Left lung (tissue), 10 donors: ENCODE data around the gene GALNT2. TPM values are rescaled to one million over a fixed set of nuclear protein-coding genes. Genes with fewer than 3 reads are reported as not detected.

ENCODE experiments used
- ATAC-seq: fragments of 200-7000 bp; cut with Tn5 transposase; one replicate; pipeline ENCODE4 v1.9.1; 2020; ENCODE audit warnings: moderate library complexity
- DNase-seq, 4 donors: peaks; one replicate each; pipeline ENCODE4 v3.0.0-alpha.2; 2013 to 2020
- H3K27ac ChIP-seq, 2 donors: fragments of 200-600 bp; sonication (generic) in 1 of 2; one replicate each; pipeline versions ENCODE4 v1.5.0 to v1.8.0; 2020 to 2021
- H3K27me3 ChIP-seq, 2 donors: fragments of 200-600 bp; sonication (generic) in 1 of 2; one replicate each; pipeline versions ENCODE4 v1.5.0 to v1.8.0; 2020 to 2021
- H3K36me3 ChIP-seq, 2 donors: fragments of 200-600 bp; sonication (generic) in 1 of 2; one replicate each; pipeline versions ENCODE4 v1.5.0 to v1.8.0; 2020 to 2021
- H3K4me1 ChIP-seq, 2 donors: fragments of 200-600 bp; one replicate each; pipeline ENCODE4 v1.8.0; 2021
- H3K4me3 ChIP-seq, 2 donors: fragments of 200-600 bp; sonication (generic) in 1 of 2; one replicate each; pipeline versions ENCODE4 v1.5.0 to v1.8.0; 2020 to 2021; ENCODE audit warnings: mild to moderate bottlenecking in 1 of 2
- H3K9me3 ChIP-seq, 2 donors: fragments of 200-600 bp; sonication (generic) in 1 of 2; one replicate each; pipeline versions ENCODE4 v1.5.0 to v1.8.0; 2020 to 2021
- intact Hi-C, 2 donors: fragments of 100-400 bp; cut with DNase I; formaldehyde crosslinking; loops; one replicate each; pipeline versions ENCODE4 v1.11.2 to v1.14.2; 2022
- polyA plus RNA-seq, 6 donors: library from polyadenylated mRNA; unstranded; fragments of 120-200 nt; gene quantifications; one replicate each; pipeline ENCODE4 v1.2.1, GENCODE V29; 2013; ENCODE audit not compliant: insufficient read length in 6 of 6
- total RNA-seq, 2 donors: library from RNA; stranded (reverse); fragmentation: NEBNext Ultra II Directional; extraction: Animal tissue kit (Norgen Biotek cat#: 25700); gene quantifications; one replicate each; pipeline ENCODE4 v1.2.1, GENCODE V29; 2021
- TF ChIP-seq, protein P1 (sequence below), 2 donors: fragments of 200-600 bp; sonication (generic) in 1 of 2; IDR thresholded peaks; one replicate each; pipeline versions ENCODE4 v1.5.0 to v1.8.0; 2021; ENCODE audit warnings: antibody characterized with exemption in 2 of 2
- donor health status: DM: no; HTN: yes; CAD: no.
- donor health status: DM: no; HTN: no; CAD: no.

GALNT2 gene
- total and polyA plus RNA-seq, 8 donors = 27.6 to 114 (median 40.0) TPM

GRCh38 chr1:230057100-230057499 is 9.9 kb upstream of the GALNT2 start:
- intact Hi-C loops = no loop called here

GRCh38 chr1:230057681-230058565 is 9.1 kb upstream of the GALNT2 start:
- Histone ChIP-seq H3K9me3 (peaks cover 0 to 5% of the 10 kb centered on the region in 2 donors), H3K4me1 (no peaks in the 10 kb centered on the region), H3K27ac (no peak overlapping the region), H3K36me3 (no peaks in the 10 kb centered on the region), H3K27me3 (no peaks in the 10 kb centered on the region), H3K4me3 (no peak overlapping the region)
- ATAC-seq = no peak
- no peak for DNase-seq
- intact Hi-C loops = no loop called here
- TF ChIP-seq, protein P1, sequence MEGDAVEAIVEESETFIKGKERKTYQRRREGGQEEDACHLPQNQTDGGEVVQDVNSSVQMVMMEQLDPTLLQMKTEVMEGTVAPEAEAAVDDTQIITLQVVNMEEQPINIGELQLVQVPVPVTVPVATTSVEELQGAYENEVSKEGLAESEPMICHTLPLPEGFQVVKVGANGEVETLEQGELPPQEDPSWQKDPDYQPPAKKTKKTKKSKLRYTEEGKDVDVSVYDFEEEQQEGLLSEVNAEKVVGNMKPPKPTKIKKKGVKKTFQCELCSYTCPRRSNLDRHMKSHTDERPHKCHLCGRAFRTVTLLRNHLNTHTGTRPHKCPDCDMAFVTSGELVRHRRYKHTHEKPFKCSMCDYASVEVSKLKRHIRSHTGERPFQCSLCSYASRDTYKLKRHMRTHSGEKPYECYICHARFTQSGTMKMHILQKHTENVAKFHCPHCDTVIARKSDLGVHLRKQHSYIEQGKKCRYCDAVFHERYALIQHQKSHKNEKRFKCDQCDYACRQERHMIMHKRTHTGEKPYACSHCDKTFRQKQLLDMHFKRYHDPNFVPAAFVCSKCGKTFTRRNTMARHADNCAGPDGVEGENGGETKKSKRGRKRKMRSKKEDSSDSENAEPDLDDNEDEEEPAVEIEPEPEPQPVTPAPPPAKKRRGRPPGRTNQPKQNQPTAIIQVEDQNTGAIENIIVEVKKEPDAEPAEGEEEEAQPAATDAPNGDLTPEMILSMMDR (IDR thresholded peaks at IDR 0.05) = no peak

More at GRCh38 chr1:230057100-230057499, 9.9 kb upstream of the GALNT2 start:
- Histone ChIP-seq H3K9me3 (no peaks in the 10 kb centered on the region), H3K36me3 (no peaks in the 10 kb centered on the region), H3K27ac (no peak overlapping the region), H3K4me1 (no peaks in the 10 kb centered on the region), H3K4me3 (no peak overlapping the region), H3K27me3 (no peaks in the 10 kb centered on the region)
- ATAC-seq = no peak
- no peak for DNase-seq
- TF ChIP-seq, protein P1 (IDR thresholded peaks at IDR 0.05) = no peak

DNA sequence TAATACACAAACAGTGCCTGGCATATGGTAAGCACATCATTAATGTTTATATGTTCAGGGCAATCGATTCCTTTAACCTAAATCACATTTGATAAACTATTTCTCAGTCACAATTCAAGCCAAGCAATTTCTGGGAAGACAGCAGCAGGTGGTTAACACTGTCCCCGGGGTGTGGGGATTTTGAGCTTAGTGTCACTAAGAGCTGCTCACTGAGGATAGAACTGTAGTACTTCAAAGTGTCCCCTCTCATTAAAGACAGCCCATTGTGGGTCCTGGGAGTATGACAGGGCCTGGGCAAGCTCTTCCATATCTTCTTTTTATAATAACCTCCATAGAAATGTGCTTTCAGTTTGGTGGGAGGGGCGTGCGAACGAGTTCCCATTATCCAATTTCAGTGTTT is 8.4 kb upstream of the GALNT2 start:
- Histone ChIP-seq H3K36me3 (no peaks in the 10 kb centered on the region), H3K27me3 (no peaks in the 10 kb centered on the region), H3K27ac (no peak overlapping the region), H3K4me1 (no peaks in the 10 kb centered on the region), H3K9me3 (peaks cover 0 to 5% of the 10 kb centered on the region in 2 donors), H3K4me3 (no peak overlapping the region)
- DNase-seq = no peak
- TF ChIP-seq, protein P1 (IDR thresholded peaks at IDR 0.05) = no peak
- no peak for ATAC-seq
- intact Hi-C loops = no loop called here

- Histone ChIP-seq H3K4me1 (peaks cover 0 to 6% of the 10 kb centered on the region in 2 donors), H3K4me3 (no peak overlapping the region), H3K36me3 (no peaks in the 10 kb centered on the region), H3K27ac (no peak overlapping the region), H3K9me3 (peaks cover 0 to 5% of the 10 kb centered on the region in 2 donors), H3K27me3 (no peaks in the 10 kb centered on the region)
- TF ChIP-seq, protein P1 (IDR thresholded peaks at IDR 0.05) = no peak
- intact Hi-C loops = no loop called here
- ATAC-seq (no peak), DNase-seq (no peak)
Measured at GRCh38 chr1:230061801-230062200, 5.2 kb upstream of the GALNT2 start.

DNA sequence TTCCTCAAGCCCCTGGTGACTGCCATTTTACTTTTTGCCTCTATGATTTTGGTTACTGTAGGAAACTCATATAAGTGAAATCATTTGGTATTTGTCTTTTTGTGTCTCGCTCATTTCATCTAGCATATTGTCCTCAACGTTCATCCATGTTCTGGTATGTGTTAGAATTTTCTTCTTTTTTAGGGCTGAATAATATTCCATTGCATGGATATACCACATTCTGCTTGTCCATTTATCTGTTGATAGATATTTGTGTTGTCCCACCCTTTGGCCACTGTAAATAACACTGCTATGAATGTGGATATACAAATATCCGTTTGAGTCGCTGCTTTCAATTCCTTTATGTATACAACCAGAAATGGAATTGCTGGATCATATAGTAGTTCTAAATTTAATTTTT is 4.5 kb upstream of the GALNT2 start:
- no peak overlapping the region for H3K27ac ChIP-seq
- DNase-seq (no peak), ATAC-seq (no peak)
- H3K4me1 ChIP-seq = peaks cover 0 to 6% of the 10 kb centered on the region in 2 donors
- no peaks in the 10 kb centered on the region for H3K27me3 ChIP-seq
- intact Hi-C loops = no loop called here
- peaks cover 0 to 5% of the 10 kb centered on the region in 2 donors for H3K9me3 ChIP-seq
- H3K36me3 ChIP-seq = no peaks in the 10 kb centered on the region
- no peak overlapping the region for H3K4me3 ChIP-seq
- TF ChIP-seq, protein P1 (IDR thresholded peaks at IDR 0.05) = no peak
